Esophagus muscularis mucosa (tissue), 4 donors: ENCODE results near the gene MS4A6A. TPM values are rescaled to one million over a fixed set of nuclear protein-coding genes. Genes with fewer than 3 reads are reported as not detected.

Experiments
- DNase-seq: peaks from one replicate; pipeline ENCODE4 v3.0.0-alpha.2; 2017; ENCODE audit errors: extremely low spot score
- H3K27ac ChIP-seq, 4 donors: fragments of 200-600 bp; sonication (generic); replicated peaks in 1 of 4; 1 replicate in 3 of 4; 2 replicates in 1 of 4; pipeline ENCODE4 v1.5.1; 2016 to 2019; ENCODE audit warnings: mild to moderate bottlenecking in 1 of 4
- H3K27me3 ChIP-seq, 4 donors: fragments of 200-600 bp; sonication (generic); one replicate each; pipeline versions ENCODE4 v1.5.1 to v1.6.0; 2016 to 2019
- H3K36me3 ChIP-seq, 4 donors: fragments of 200-600 bp; sonication (generic); one replicate each; pipeline ENCODE4 v1.5.1; 2016 to 2019
- H3K4me1 ChIP-seq, 4 donors: fragments of 200-600 bp; sonication (generic); one replicate each; pipeline ENCODE4 v1.5.1; 2016 to 2019
- H3K4me3 ChIP-seq, 4 donors: fragments of 200-600 bp; sonication (generic); 1 replicate in 2 of 4; 2 replicates in 2 of 4; pipeline ENCODE4 v1.5.1; 2016 to 2019; ENCODE audit warnings: mild to moderate bottlenecking in 4 of 4, moderate library complexity in 1 of 4
- H3K9me3 ChIP-seq, 4 donors: fragments of 200-600 bp; sonication (generic); 1 replicate in 3 of 4; 2 replicates in 1 of 4; pipeline ENCODE4 v1.5.1; 2016 to 2019
- EP300 ChIP-seq: sonication (generic); formaldehyde crosslinking; IDR thresholded peaks from one replicate; pipeline ENCODE4 v1.6.1; 2017; ENCODE audit warnings: antibody characterized with exemption
- POLR2A ChIP-seq: fragments of 450-650 bp; IDR thresholded peaks from one replicate; pipeline ENCODE4 v1.6.1; 2017; ENCODE audit warnings: antibody characterized with exemption, moderate library complexity, mild to moderate bottlenecking, low read depth
- POLR2AphosphoS5 ChIP-seq, 2 donors: sonication (generic); formaldehyde crosslinking; IDR thresholded peaks; one replicate each; pipeline ENCODE4 v1.6.1; 2017; ENCODE audit warnings: antibody characterized with exemption in 2 of 2
- WGBS: methylation state at CpG from one replicate; pipeline ENCODE4 v1.1.5; 2018; 5-methylcytosine and 5-hydroxymethylcytosine counted together
- intact Hi-C: fragments of 100-400 bp; cut with DNase I; formaldehyde crosslinking; loops from one replicate; pipeline ENCODE4 v1.15.1; 2023
- small RNA-seq, 3 donors: library from RNA; depleted of rRNA; stranded (forward); fragments of <200 nt; gene quantifications; one replicate each; pipeline ENCODE3, GENCODE V24; 2016
- total RNA-seq, 4 donors: library from RNA; depleted of rRNA; stranded (reverse); fragments of >200 nt; gene quantifications; one replicate each; pipeline versions ENCODE4 v1.1.0 to v1.2.1, GENCODE V29; 2016
- TF ChIP-seq, protein P1 (sequence below), 3 experiments: fragments of 200-600 bp in 2 of 3; fragments of 450-650 bp in 1 of 3; sonication (generic) in 2 of 3; IDR thresholded peaks; one replicate each; pipeline ENCODE4 v1.5.1; 2017 to 2019; ENCODE audit warnings: antibody characterized with exemption in 3 of 3, mild to moderate bottlenecking in 2 of 3, moderate library complexity in 1 of 3

Gene MS4A6A
- total RNA-seq, 4 donors from 2014 or later, result 47.4 to 143 (median 58.3) TPM

DNA sequence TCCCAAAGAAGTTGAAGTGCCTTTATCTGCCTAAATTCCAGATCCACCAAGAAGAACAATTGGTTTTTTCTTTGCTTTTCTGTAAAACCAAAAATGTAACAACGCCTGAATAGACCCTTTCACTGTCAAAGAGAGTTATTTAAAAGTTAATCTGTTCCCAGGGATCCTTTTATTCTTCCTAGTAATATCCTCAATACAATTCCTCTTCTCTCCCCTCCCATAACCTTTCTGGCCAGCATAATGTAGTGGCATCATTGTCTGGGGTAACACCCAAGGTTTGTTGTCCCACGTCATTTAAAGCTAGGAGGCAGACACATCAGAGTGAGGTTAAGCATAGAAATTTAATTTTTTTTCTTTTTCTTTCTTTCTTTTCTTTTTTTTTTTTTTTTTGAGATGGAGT is 54.5 kb downstream of the MS4A6A start:
- TF ChIP-seq, protein P1, sequence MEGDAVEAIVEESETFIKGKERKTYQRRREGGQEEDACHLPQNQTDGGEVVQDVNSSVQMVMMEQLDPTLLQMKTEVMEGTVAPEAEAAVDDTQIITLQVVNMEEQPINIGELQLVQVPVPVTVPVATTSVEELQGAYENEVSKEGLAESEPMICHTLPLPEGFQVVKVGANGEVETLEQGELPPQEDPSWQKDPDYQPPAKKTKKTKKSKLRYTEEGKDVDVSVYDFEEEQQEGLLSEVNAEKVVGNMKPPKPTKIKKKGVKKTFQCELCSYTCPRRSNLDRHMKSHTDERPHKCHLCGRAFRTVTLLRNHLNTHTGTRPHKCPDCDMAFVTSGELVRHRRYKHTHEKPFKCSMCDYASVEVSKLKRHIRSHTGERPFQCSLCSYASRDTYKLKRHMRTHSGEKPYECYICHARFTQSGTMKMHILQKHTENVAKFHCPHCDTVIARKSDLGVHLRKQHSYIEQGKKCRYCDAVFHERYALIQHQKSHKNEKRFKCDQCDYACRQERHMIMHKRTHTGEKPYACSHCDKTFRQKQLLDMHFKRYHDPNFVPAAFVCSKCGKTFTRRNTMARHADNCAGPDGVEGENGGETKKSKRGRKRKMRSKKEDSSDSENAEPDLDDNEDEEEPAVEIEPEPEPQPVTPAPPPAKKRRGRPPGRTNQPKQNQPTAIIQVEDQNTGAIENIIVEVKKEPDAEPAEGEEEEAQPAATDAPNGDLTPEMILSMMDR (IDR thresholded peaks at IDR 0.05), result no peak
- TF ChIP-seq EP300 (no peak), POLR2A (no peak)
- DNase-seq, result no peak
- Histone ChIP-seq H3K4me3 (no peak overlapping the region), H3K27me3 (no peaks in the 10 kb centered on the region), H3K27ac (no peak overlapping the region), H3K4me1 (no peaks in the 10 kb centered on the region), H3K9me3 (no peaks in the 10 kb centered on the region), H3K36me3 (no peaks in the 10 kb centered on the region)
- WGBS, result 75% methylated on average over 2 of the region's 2 CpGs
- intact Hi-C loops, result no loop called here

DNA sequence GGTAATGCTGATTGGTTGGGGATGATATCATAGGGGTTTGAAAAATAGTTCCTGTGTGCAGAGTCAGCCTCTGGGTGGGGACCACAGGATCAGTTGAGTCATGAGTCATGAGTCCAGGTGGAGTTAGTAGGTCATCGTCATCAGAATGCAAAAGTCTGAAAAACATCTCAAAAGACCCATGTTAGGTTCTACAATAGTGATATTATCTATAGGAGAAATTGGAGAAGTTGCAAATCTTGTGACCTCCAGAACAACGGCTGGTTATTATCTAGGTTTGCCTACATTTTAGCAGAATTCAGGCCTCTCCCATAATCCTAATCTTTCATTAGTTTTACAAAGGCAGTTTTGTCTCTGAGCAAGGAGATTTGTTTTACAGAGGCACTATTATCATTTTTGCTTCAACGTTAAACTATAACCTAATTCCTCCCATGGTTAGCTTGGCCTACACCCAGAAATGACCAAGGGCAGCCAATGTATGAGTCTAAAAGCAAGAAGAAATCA is 55.5 kb downstream of the MS4A6A start:
- Histone ChIP-seq H3K4me1 (no peaks in the 10 kb centered on the region), H3K27ac (no peak overlapping the region), H3K27me3 (no peaks in the 10 kb centered on the region), H3K9me3 (no peaks in the 10 kb centered on the region), H3K36me3 (no peaks in the 10 kb centered on the region), H3K4me3 (no peak overlapping the region)
- TF ChIP-seq EP300 (no peak), POLR2AphosphoS5 (IDR thresholded peaks at IDR 0.05) (no peak), POLR2A (no peak)
- TF ChIP-seq, protein P1 (IDR thresholded peaks at IDR 0.05), result no peak
- WGBS, result 78% methylated on average over 3 of the region's 3 CpGs
- DNase-seq, result no peak
- intact Hi-C loops, result no loop called here

DNA sequence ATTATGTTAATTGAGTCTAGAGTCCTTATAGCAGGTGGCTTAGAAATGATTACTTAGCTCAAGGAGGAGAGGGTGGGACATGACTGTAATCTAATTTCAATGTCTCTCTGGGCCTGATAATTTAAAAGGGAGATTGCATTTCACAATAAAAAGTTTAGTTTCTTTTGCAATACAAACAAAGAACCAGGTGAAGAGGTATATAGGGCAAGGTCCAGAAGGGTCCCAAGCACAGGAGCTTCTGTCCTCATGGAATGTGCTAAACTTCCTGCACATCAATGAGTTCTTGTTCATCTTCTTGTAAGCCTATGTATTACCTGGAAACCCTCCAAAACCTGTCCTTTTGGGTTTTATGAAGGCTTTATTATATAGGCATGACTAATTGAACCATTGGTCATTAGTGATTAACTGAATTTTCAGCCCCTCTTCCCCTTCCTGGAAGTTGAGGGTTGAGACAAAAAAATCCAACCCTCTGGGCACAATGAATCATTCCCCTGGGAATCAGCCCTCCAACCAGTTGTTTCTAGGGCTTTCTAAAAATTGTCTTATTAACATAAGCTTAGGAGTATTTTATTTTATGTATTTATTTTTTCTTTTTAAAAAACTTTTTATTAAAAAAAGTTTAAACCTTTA is 56.8 kb downstream of the MS4A6A start:
- H3K4me1 ChIP-seq, result no peaks in the 10 kb centered on the region
- no peak overlapping the region for H3K27ac ChIP-seq
- no peaks in the 10 kb centered on the region for H3K27me3 ChIP-seq
- H3K4me3 ChIP-seq, result no peak overlapping the region
- intact Hi-C loops, result no loop called here
- TF ChIP-seq EP300 (no peak), POLR2AphosphoS5 (IDR thresholded peaks at IDR 0.05) (no peak), POLR2A (no peak)
- TF ChIP-seq, protein P1 (IDR thresholded peaks at IDR 0.05), result no peak
- H3K36me3 ChIP-seq, result no peaks in the 10 kb centered on the region
- H3K9me3 ChIP-seq, result no peaks in the 10 kb centered on the region
- no peak for DNase-seq

DNA sequence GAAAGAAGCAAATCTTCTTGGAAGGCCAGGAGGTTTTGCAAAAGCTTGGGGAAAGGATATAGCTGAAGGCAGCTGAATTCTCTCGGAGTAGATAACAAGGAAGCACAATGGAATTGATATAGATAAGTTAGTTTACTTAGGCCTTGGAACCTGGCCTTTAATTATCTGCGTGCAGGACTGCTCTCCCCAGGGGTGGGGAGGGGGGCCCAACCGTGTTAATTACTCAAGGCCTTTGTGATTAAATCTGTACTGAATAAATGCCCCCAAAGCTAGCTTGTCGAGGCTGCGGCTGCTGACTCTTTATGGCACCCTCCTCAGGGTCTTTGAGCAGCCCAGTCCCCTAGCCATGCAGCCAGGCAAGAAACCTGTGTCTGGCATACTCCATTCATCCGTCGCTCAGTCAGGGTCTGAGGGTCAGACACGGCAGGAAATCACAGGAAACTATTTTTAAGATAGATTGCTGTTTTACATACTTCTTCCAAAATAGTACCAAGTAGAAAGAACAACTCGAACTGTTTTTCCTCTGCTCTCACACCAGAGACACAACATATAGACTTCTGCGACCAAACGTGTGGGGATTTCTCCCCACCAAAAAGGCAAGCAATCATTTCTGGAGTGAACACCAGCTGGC is 58.0 kb downstream of the MS4A6A start:
- no peaks in the 10 kb centered on the region for H3K27me3 ChIP-seq
- no peak overlapping the region for H3K27ac ChIP-seq
- DNase-seq, result no peak
- H3K4me1 ChIP-seq, result no peaks in the 10 kb centered on the region
- intact Hi-C loops, result no loop called here
- no peak overlapping the region for H3K4me3 ChIP-seq
- WGBS, result 66% methylated on average over 11 of the region's 11 CpGs
- H3K36me3 ChIP-seq, result no peaks in the 10 kb centered on the region
- no peaks in the 10 kb centered on the region for H3K9me3 ChIP-seq
- TF ChIP-seq POLR2AphosphoS5 (IDR thresholded peaks at IDR 0.05), result no peak
- no peak for TF ChIP-seq POLR2A
- TF ChIP-seq, protein P1 (IDR thresholded peaks at IDR 0.05), result no peak
- no peak for TF ChIP-seq EP300

Small RNA genes within 50 kb of the gene (small RNA-seq; reads per million reads assigned to genes)
- 0.25 to 1.2 (median 0.56) reads per million in 3 donors for gene MIR6503

Other genes starting within 250 kb of the MS4A6A start
- gene OOSP1, start 244.7 kb downstream of the MS4A6A start, total RNA-seq, result not detected
- gene OOSP4A, start 219.1 kb downstream of the MS4A6A start, total RNA-seq, result not detected
- not detected for gene OOSP4B, start 165.9 kb downstream of the MS4A6A start, total RNA-seq
- not detected for gene OOSP2, start 142.7 kb downstream of the MS4A6A start, total RNA-seq
- gene MS4A3, start 126.4 kb downstream of the MS4A6A start, total RNA-seq, result not detected
- gene MS4A2, start 94.4 kb downstream of the MS4A6A start, total RNA-seq, result 1 to 10 TPM in 3 of 4 donors, under 1 TPM in 1; 0.32 to 6.0 (median 2.6) TPM
- gene MS4A4E, start 60.1 kb upstream of the MS4A6A start, total RNA-seq, result 1 to 10 TPM in 3 of 4 donors, under 1 TPM in 1; 0.91 to 7.9 (median 2.8) TPM
- gene MS4A4A, start 97.6 kb upstream of the MS4A6A start, total RNA-seq, result 10 to 100 TPM; 12.3 to 64.6 (median 19.3) TPM
- gene MS4A6E, start 144.2 kb upstream of the MS4A6A start, total RNA-seq, result not detected
- gene MS4A7, start 195.4 kb upstream of the MS4A6A start, total RNA-seq, result 10 to 100 TPM; 20.3 to 30.7 (median 25.6) TPM
- gene MS4A14, start 213.4 kb upstream of the MS4A6A start, total RNA-seq, result 1 to 10 TPM; 1.6 to 3.7 (median 2.2) TPM
- not detected for gene MS4A5, start 246.5 kb upstream of the MS4A6A start, total RNA-seq